TTC549 (cell line): Measurements from ENCODE around the gene SH3D19.
"Not testable (repeated sequence)": the region's sequence is repeated elsewhere in the genome, so short reads cannot be mapped to it uniquely, and the experiment has no call there.

ENCODE experiments used
- FAIRE-seq: peaks from 2 replicates; lab custom pipeline; 2012; peaks lifted over from hg19 to GRCh38; lab: Jason Lieb, UNC

Gene SH3D19

GRCh38 chr4:151276787-151277562, 48.4 kb downstream of the SH3D19 start, which contains the start of gene PRSS48:
TSS of gene PRSS48 (plus strand) at chr4:151277161. CDS start at chr4:151277173, 12 bp downstream.
- FAIRE-seq, result no peak

DNA sequence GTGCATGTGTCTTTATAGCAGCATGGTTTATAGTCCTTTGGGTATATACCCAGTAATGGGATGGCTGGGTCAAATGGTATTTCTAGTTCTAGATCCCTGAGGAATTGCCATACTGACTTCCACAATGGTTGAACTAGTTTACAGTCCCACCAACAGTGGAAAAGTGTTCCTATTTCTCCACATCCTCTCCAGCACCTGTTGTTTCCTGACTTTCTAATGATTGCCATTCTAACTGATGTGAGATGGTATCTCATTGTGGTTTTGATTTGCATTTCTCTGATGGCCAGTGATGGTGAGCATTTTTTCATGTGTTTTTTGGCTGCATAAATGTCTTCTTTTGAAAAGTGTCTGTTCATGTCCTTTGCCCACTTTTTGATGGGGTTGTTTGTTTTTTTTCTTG, 56.5 kb downstream of the SH3D19 start:
- FAIRE-seq, result not testable (repeated sequence)

DNA sequence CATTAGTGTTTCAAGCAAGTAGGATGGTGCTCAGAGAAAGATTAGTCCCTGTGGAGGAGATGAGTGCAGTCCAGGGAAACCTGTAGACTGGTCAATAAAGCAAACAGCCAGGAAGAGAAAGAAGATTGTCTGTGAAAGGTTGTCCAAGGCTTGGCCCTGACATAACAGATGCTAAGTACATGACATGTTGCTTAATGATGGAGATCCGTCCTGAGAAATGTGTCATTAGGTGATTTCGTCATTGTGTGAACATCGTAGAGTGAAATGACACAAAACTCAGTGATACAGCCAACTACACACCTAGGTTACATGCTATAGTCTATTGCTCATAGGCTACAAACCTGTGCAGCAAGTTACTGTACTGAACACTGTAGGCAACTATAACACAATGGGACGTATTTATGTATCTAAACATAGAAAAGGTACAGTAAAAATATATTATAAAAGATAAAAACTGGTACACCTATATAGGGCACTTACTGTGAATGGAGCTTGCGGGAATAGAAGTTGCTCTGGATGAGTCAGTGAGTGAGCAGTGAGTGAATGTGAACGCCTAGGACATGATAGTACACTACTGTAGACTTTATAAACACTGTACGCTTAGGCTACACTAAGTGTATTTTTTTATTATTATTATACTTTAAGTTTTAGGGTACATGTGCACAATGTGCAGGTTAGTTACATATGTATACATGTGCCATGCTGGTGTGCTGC, 57.4 kb downstream of the SH3D19 start:
- no peak for FAIRE-seq

DNA sequence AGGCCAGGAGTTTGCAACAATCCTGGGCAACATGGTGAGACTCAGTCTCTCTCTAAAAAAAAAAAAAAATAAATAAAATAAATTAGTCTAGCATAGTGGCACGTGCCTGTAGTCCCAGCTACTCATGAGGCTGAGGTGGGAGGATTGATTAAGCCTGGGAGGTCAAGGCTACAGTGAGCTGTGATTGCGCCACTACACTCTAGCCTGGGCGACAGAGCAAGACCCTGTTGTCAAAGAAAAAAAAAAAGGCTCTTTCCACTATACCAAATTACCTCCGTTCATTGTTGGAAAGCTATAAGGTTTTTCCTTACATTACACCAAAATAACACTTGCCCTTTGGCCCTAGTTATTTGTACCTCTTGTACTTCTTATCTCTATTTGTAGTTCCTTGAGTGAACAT, 58.3 kb downstream of the SH3D19 start:
- FAIRE-seq, result no peak

GRCh38 chr4:151266497-151266896, 58.9 kb downstream of the SH3D19 start:
- no peak for FAIRE-seq

DNA sequence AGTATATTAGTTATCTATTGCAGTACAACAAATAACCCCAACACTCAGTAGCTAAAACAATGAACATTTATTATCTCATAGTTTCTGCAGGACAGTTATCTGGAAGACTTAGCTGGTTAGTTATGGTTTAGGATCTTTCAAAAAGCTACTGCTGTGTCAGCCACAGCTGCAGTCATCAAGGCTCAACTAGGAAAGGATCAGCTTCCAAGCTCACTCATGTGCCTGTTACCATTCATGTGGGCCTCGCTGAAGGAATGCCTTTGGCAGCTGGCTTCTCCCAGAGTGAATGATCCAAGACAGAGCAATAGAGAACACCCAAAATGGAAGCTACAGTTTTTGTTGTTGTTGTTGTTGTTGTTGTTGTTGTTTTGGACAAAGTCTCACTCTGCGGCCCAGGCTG, 62.0 kb downstream of the SH3D19 start:
- no peak for FAIRE-seq

DNA sequence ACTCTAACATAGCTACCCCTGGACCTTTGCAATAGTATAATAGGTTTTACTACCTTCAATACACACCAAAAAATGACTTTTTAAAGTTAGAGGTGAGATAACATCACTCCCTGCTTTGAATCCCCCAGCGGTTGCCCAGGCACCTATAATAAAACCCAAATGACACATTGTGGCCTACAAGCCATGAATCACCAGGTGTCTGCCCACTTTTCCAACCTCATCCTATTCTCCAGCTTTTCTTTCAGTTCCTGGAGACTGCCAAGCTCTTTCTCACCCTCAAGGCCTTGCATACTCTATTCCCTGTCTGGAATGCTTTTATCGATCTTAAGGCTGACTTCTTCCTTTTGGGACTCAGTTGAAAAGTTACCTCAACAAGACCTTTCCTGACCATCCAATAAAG, 64.9 kb downstream of the SH3D19 start:
- FAIRE-seq, result no peak

DNA sequence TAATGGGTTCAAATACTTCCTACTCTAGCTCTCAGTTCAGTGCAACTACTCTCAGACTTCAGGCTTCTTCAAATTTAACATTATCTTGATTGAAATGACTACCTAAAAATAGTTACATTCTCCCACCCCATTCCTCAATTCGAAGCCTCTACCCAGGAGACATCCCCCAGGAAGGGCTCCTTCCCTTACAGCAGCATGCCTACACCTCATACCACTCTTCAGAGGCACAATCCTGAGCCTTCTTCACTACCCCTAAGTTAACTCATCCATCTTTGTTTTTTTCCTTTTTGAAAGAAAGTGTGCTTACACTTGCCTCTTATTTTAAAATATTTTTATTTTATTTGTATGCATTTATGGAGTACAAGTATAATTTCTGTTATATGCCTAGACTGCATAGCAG, 65.7 kb downstream of the SH3D19 start:
- FAIRE-seq, result no peak

DNA sequence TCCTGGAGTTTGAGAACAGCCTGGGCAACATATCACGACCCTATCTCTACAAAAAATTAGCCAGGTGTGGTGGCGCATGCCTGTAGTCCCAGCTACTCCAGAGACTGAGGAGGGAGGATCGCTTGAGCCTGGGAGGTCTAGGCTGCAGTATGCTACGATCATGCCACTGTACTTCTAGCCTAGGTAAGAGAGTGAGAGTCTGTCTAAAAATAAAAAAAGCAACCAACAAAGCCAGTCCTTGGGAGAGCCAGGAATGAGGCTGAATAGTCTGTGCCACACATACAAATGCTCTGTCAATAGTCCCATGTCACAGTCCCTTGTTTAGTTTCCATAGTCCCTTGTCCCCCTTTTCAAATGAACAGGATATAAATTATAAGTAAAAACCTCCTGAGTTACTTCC, 67.7 kb downstream of the SH3D19 start:
- FAIRE-seq, result no peak

- FAIRE-seq, result no peak
Measured at GRCh38 chr4:151256134-151256533, 69.3 kb downstream of the SH3D19 start.

GRCh38 chr4:151255680-151256079, 69.7 kb downstream of the SH3D19 start:
- FAIRE-seq, result not testable (repeated sequence)

- FAIRE-seq, result not testable (repeated sequence)
Measured at GRCh38 chr4:151255226-151255625, 70.2 kb downstream of the SH3D19 start.

DNA sequence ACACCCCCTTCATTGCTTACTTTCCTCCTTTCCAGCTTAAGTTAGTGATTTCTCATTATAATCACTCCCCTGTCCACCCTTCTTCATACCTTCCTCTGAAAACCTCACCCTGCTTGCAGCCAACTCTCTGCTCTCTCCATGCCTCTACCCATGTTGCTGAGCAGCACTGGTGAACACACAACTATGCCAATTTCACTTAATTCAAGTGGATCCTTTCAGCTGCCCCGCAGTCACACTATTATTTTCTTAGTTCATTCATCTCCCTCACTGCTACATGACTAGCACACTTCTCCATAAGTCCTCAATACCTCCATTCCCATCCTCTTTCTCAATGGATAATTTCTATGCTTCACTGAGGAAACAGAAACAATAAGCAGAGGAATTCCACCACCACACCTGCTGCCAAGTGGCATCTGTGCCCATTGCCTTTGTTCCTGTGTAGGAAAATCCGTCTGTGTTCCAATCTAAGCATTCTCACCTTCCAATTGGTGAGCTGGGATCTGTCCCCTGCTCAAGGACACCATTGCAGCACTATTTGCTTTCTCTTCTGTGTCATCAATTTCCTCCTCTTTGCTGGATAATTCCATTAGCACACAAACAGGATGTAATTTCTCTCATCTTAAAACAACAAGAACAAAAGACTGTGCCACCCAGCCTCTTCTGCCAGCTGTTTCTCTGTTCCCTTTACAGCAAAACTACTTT, 73.7 kb downstream of the SH3D19 start:
- no peak for FAIRE-seq

- no peak for FAIRE-seq
Measured at GRCh38 chr4:151250706-151251105, 74.7 kb downstream of the SH3D19 start.

DNA sequence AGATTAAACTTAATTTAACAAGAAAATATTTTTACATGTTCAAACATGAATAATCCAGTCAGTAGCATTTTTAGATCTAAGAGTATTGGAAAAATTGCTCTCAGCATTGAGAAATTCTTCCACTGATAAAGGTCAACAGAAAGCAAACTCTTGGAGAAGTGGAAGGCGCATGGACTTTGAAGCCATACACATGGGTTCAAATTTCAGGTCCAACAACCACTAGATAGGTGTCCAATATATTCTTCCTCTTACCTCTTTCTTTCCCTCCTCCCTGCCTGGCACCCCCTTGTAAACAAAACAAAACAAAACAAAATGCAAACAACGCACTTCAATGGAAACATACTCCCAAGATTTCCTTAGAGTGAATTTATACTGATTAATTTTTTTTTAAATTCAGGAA, 76.9 kb downstream of the SH3D19 start:
- no peak for FAIRE-seq

DNA sequence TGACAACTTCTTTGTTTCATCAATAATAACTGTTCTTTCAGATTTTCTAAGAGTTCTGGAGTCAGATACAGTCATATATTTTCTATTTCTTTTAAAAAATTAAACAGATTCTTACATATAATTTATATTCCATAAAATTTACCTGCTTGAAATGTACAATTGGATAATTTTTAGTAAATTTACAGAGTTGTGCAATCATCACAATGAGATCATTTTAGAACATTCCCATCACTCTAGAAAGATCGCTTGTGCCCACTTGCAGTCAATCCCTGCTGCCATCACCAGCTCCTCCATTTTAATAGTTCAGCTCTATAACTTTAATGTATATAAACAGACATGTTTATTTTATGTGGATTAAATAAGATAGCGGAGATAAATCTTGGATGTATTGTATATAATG, 78.0 kb downstream of the SH3D19 start:
- no peak for FAIRE-seq

DNA sequence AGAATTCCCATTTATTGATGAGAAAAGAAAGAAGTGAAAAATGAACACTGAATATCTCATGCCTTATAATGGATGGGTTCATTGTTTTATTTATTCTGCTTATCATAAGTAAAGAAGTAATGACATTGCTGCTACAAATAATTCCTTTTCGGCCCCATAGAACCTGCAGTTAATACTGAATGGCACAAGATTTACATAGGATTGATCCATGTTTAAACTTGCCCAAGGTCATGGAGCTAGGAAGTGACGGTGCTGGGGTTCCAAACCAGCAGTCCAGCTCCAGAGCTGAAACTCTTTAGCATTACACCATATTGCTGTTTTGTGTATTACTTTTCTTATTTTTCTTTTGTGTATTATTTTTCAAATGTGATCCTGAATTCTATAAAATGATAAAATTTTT, 78.7 kb downstream of the SH3D19 start:
- no peak for FAIRE-seq

DNA sequence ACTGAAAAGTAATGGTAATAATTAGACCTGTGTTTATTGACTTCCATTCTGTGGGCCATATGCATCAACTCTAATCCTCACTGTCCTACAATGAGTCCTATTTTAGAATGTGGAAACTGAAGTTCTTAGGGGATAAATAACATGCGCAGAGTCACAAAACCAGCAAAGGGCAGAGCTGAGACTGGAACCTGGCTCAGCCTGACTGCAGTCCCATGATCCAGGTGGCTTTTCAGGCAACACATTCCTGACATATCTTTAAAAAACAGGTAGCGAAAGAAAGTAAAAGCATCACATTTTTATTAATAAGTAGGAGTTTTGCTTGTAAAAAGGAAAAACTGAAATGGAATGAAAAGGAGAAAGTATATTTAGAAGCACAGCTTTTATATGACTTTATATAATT, 83.1 kb downstream of the SH3D19 start:
- no peak for FAIRE-seq

DNA sequence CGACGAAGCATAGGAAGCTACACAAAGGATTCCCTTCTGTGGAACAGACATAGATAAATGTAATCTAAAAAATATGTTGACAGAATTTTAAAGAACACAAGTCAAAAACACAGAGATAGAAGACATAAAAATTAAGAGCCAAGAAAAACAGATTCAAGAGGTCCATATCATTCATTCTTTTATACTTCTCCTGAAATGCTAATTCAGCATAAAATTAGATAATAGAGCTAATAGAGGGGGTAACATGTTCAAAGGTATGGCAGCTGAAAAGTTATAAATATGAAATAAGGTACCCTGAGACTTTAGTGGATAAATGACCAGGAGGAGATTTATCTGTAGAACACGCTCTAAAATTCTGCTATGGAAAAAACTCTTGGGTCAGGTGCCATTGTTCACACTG, 85.8 kb downstream of the SH3D19 start:
- FAIRE-seq, result no peak

- FAIRE-seq, result no peak
Measured at GRCh38 chr4:151238477-151238876, 86.9 kb downstream of the SH3D19 start.

DNA sequence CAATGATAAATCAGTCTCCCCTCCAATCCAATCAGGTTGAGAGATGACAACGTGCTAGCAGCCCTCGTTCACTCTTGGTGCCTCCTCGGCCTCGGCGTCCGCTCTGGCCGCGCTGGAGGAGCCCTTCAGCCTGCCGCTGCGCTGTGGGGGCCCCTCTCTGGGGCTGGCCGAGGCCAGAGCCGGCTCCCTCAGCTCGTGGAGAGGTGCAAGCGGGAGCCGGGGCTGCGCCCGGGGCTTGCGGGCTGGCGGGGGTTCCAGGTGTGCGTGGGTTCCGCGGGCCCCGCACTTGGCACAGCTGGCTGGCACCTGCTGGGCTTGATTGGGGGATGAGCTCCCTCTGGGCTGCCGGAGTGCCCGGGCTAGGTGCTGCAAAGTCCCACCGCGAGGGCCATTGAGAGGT, 89.4 kb downstream of the SH3D19 start:
- FAIRE-seq, result no peak

DNA sequence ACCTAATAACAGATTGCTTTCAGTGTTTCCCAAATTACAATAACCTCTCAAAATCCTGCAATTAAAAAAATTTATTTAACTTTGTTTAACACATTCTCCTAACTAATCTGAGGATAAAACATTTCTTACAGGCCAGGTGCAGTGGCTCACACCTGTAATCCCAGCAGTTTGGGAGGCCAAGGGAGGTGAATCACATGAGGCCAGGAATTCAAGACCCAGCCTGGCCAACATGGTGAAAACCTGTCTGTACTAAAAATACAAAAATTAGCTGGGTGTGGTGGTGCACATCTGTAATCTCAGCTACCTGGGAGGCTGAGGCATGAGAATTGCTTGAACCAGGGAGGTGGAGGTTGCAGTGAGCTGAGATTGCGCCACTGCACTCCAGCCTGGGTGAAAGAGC, 90.0 kb downstream of the SH3D19 start:
- not testable (repeated sequence) for FAIRE-seq

GRCh38 chr4:151233600-151233999, 91.8 kb downstream of the SH3D19 start:
- FAIRE-seq, result no peak
